Endothelial cell of umbilical vein (primary cell): ENCODE measurements around the gene ATP1A4.

Experiments
- CTCF ChIP-seq, 2 donors: IDR thresholded peaks; 1 replicate in 1 of 2; 2 replicates in 1 of 2; pipeline ENCODE4 v1.5.1; 2011; ENCODE audit warnings: low read length in 2 of 2, mild to moderate bottlenecking in 2 of 2, moderate library complexity in 2 of 2, control low read depth in 1 of 2, inconsistent platforms in 1 of 2, low read depth in 1 of 2; ENCODE audit not compliant: insufficient read depth in 1 of 2; ENCODE audit errors: extremely low read depth in 1 of 2
- POLR2A ChIP-seq: IDR thresholded peaks from 2 replicates; pipeline ENCODE4 v1.6.1; 2012; ENCODE audit warnings: low read depth, mild to moderate bottlenecking, control low read depth, low read length
- POLR2AphosphoS5 ChIP-seq: IDR thresholded peaks from 2 replicates; pipeline ENCODE4 v1.6.1; 2012; ENCODE audit warnings: low read depth, mild to moderate bottlenecking, control low read depth, low read length, moderate library complexity; ENCODE audit not compliant: insufficient read depth

GRCh38 chr1:160136926-160137200 lies 14.5 kb upstream of the ATP1A4 start:
- TF ChIP-seq CTCF (IDR thresholded peaks at IDR 0.05; ENCODE audit: extremely low read depth in 1 of 2, insufficient read depth in 1 of 2, low read depth in 1 of 2, low read length in 2 of 2): no peak
- TF ChIP-seq POLR2A: no peak
- TF ChIP-seq POLR2AphosphoS5: no peak
